GM18502 (cell line): ENCODE results near the gene TSKU.

Experiments used
- ATAC-seq: cut with Tn5 transposase; IDR thresholded peaks from one replicate; pipeline ENCODE4 v1.9.1; 2021; ENCODE audit warnings: mild to moderate bottlenecking; ENCODE audit not compliant: unreplicated experiment, poor library complexity

Gene TSKU

DNA sequence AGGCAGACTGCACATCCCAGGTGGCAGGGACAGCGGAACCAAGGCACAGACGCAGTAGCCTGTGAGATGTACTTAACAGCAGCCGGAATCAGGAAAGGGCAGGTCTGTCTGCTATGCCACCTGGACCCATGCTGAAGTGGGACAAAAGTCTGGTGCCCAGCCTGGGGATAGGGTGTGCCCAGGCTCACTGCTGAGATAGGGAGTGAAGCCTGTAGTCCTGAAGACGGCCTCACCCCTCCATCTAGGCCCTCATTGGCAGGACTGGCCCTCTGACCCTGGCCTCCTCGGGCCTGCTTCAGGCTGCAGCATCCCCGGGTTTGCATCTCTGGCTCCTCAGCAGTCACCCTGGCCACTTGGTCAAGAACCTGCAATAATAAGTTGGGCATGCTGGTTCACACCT, 32.4 kb upstream of the TSKU start:
- no peak for ATAC-seq

DNA sequence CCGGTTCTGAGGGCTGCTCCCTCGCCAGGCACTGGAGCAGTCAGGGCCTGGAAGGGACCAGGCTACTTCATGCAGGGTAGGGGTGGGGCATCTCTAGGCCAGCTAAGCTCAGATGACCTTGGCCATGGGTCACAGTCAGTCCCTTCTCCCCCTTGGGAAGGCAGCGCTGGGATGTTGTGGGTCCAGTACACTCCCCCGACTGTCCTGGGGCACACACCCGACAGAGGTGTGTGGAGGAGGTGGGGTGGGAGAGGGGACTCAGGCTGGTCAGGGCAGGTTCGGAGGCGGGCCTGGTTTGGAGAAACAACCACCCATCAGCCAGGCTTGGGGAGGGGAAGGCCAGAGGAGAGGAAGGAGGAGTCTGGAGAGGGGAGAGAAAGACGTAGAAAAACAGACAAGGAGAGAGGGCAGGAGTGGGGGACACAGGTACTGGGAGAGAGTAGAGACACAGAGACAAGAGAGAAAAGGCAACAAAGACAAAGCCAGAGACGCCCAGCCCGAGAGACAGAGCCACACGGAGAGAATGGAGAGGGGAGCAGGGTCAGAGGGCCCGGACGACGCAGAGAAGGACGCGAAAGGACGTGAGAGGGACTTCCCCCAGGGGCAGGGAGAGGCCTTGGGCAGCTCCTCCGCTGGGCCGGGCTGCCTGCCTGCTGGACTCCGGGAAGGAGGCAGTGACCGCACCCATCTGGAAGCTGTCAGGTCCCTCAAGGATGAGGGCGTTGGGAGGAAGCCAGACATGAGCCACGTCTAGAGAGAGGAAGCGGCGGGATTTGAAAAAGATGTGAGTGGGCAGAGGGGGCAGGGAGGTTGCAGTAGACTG, 30.6 kb upstream of the TSKU start:
- ATAC-seq = no peak

DNA sequence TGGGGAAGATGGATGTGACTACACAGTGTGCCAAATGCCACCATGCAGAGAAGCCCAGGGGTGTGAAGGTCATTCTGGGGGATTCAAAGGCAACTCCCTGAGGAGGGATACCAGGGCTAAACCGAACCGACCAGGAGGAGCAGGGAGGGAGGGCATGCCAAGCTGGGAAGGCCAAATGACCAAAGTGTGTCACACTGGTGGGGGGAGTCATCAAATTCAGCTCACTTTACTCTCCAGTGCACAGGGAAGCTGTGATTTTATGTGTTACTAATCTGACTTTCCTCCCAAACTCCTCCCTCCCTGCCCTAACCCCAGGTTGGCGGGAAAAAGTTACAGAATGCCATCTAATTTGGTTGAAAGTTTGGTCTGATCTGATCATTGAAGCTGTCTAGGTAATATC, 29.7 kb upstream of the TSKU start:
- no peak for ATAC-seq

GRCh38 chr11:76753950-76754349, 29.2 kb upstream of the TSKU start:
- ATAC-seq = no peak

DNA sequence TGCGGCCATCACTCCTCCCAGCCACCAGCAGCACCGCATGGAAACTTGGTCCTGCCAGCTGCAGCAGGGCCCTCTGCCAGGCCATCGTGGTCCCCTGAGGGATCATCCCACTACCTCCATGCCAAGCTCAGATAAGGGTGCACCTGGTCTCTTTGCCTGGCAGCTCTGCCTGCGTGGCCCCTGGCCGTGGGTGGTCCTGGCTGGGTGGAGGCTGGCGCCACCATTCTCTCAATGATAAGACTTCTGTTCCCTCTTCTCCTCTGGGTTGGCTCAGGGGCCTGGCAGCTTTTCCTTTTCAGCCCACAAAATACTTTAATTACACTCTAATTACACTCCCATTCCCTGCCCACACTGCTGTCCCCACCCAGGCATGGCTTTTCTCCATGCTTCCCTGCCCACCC, 26.8 kb upstream of the TSKU start:
- no peak for ATAC-seq

DNA sequence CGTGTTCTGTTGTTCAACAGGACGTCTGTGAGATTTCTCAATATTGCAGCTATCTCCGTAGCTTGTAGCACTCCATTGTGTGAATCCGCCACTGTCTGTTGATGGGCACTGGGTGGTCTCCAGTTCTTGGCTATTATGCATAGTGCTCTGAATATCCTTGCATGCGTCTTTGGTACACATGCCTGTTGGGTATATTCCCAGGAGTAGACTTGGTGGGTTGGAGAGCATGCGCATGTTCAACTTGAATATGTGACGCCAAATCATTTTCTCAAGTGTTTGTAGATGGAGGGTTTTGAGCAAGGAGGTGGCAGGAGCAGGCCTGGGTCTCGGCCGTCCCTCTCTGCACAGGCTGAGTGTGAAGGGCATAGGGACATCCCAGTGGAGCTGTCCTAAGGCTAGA, 24.8 kb upstream of the TSKU start:
- no peak for ATAC-seq

GRCh38 chr11:76759092-76759491, 24.1 kb upstream of the TSKU start:
- ATAC-seq = no peak

GRCh38 chr11:76759517-76759916, 23.6 kb upstream of the TSKU start:
- ATAC-seq = no peak

GRCh38 chr11:76760236-76760635, 22.9 kb upstream of the TSKU start:
- no peak for ATAC-seq

DNA sequence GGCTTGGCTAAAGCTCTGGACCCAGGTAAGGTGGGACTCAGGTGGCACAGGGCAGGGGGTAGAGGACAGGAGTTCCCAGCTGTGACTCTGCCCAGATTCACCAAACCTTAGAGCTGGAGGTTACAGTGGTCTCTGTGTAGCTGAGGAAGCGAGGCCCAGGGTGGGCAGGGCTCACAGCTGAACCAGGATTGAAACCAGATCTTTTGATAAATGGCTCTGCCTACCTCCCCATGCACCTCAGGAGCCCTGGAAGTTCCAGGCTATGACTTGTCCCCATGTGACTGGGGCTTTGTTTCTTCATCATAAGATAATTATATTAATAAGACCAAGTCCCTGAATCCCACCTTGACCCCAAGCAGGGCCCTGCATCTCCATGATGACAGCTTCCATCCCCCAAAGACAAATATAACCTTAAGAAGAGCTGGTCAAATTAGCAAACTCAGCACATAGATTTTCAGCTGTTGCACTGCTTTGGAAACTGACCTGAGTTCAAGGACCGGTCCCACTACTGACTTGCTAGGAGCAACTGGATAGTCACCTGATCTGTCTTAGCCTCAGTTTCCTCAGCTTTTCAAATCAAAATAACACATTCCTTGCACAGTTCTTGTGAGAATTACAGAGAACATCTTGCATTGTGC, 21.3 kb upstream of the TSKU start:
- ATAC-seq = no peak

DNA sequence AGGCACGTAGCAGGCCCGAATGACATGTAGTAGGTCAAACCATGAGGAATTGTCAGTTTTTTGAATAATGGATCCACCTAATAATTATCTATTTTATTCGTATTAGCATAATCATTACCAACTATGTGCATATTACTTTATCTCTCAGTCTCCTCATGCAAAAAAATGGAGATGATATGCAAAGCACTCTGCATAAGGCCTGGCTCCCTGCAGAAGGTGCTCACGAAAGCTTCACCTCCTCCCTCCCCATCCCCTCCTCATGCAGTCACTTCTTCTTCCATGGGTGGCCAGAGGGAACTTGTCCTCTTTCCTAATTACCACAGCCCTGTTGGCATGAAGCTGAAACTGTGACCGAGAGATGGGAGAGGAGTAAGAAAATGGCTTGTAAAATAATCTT, 20.8 kb upstream of the TSKU start:
- ATAC-seq = no peak

- ATAC-seq = no peak
These were observed 20.1 kb upstream of the TSKU start for GRCh38 chr11:76762867-76763572.

DNA sequence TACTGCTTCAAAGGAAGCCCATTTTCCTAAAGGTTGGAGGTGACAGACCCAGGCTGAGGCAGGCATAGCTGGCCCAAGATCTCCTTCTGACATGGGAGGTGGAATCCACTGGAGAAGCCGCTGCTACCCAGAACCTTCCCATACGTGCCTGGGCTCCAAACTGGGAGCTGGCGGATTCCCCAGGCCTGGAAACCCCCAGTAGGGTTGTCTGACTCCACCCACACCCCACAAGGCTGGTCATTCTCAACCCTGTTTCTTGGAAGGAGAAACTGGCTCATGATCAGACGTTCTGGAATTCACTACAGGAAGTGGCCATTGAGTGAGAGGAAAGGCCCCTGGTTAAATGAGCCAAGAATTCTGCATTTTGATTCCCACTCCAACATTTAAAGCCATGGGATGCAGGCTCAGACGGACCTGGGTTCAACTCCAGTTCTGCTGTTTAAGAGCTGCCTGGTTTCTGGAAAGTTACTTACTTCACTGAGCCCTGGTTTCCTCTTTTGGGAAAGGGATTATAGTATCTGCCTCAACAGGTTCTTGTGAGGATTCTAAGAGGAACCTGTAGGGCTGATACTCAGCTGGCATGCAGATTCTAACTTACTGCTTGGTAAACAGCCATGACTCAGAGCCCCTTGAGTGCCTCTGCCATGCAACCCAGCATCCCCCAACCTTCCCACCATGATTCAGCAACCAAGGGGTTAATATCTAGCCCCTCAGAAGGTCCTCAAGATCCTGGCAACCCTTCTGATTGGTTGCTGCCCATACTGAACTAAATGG, 19.4 kb upstream of the TSKU start:
- no peak for ATAC-seq

DNA sequence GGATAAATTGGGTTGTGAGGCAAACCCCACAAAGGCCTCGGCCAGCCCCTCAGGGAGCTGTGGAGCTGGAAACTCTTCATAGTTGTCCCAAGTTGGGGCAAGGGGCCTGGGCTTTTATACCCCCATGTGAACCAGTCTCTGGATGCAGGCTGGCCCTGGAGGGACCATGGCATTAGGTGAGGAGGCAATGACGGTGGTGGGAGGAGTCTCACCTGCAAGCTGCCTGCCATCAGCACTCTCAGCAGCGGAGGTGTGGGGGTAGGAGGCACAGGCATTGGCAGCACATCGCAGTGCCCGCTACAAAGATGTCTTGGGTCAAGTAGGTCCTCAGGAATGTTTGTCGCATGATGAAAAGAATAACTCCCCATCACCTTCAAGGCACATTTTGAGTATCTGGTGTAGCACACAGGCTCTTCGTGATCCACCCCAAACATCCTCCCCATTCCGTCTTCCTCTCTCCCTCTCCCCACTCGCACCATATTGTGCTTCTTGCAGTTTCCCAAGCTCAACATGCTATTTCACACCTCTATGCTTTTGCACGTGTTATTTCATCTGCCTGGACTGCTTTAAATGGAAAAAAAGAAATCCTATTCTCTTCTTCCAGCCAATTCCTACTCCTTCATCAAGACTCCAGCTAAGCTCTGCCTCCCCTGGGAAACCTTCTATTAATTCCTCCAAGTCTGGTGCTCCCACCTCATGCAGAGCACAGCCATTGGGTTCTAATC, 18.1 kb upstream of the TSKU start:
- ATAC-seq = no peak

DNA sequence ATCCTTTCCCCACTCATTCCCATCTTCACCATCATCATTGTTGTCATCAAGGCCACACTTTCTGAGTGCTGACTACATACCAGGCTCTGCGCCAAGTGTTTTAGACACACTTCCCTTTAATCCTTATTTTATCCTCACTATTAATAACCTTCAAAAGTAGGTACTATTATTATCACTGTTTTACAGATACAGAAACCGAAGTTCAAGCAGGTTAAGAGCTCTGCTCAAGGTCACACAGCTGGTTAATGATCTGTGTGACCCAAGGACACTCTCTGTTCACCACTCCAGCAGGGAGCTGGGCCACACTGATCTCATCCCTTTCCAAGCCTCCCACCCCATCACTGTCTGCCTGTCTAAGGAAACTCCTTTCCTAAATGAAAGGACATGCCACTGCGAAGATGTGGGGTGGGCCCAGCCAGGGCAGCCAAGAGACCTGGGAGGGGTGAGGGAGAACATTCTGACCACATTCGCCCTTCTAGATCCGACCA, 17.2 kb upstream of the TSKU start:
- ATAC-seq = no peak

DNA sequence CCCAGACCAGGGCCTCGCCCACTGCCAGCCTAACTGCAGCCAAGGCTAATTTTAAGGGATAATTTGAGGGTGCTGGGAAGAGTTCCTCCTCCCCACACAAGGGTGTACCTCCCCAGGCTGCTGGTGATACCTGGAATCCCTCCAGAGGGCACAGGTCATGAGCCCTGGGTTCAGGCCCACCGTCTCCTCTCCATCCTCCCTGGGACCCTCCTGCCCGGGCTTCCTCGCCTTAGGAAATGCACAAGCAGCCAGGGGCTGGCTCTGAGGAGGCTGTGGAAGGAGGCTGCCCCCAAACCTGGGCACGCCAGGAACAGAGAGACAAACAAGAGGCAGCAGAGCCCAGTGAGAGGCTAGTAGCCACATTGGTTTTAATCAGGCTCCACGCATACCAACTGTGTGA, 16.6 kb upstream of the TSKU start:
- no peak for ATAC-seq

- ATAC-seq = no peak
These were observed 15.5 kb upstream of the TSKU start for GRCh38 chr11:76767659-76768058.

- ATAC-seq = no peak
These were observed 14.9 kb upstream of the TSKU start for GRCh38 chr11:76768088-76768908.

GRCh38 chr11:76768909-76769560, 14.1 kb upstream of the TSKU start:
- no peak for ATAC-seq
